Measurements from ENCODE around the gene AMER3.

The AMER3 gene

DNA sequence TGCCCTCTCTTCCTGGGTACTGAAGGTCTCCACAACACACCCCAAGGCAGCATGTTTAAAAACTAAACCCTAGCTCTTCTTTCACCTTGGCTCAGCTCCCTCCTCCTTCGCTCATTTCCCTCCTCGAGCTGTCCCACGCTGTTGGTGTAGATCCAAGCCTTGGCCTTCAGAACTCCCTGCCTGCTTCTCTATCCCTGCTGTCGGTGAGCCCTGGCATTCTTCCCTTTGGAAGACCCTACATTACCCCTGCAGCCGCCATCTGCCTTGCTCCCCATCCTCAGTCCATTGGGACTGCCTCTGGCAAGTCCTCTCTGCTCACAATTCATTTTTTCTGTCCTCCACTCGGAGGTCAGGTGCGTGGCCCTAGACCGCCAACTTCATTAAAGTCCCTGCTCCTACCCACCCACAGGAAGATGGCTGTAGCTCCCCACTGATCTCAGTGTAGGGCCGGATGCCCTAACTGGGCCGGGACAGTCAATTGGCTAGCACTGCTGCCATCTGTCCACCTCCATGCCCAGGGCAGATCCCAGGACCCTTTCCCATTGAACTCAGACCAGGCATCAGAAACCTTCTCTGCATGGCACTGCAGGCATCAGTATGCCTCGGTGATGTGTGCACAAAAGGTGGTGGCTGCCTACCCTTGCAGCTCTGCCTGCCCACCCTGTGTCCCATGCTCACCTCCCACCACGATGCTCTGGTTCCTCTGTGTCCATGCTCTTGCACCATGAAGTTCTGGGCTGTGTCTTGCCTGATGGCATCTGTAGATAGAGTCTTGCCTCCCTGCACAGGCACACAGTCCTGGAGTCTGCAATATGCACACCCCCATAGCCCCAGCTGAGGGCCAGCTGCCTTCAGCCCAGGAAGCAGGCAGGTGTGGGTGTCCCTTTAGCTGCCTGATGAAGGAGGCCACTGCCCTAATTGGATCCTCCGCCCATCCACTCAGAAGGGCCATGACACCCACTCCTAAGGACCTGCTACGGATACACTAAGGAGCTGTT lies 5.7 kb downstream of the AMER3 start:
- Mint-ChIP-seq H3K9me3 (no peaks in the 10 kb centered on the region), H3K4me3 (no peak overlapping the region), H3K27ac (no peak overlapping the region), H3K4me1 (no peaks in the 10 kb centered on the region), H3K36me3 (ENCODE audit: low read depth) (no peaks in the 10 kb centered on the region), H3K27me3 (ENCODE audit: low read depth) (peaks cover 53% of the 10 kb centered on the region)
- TF ChIP-seq, protein P1, sequence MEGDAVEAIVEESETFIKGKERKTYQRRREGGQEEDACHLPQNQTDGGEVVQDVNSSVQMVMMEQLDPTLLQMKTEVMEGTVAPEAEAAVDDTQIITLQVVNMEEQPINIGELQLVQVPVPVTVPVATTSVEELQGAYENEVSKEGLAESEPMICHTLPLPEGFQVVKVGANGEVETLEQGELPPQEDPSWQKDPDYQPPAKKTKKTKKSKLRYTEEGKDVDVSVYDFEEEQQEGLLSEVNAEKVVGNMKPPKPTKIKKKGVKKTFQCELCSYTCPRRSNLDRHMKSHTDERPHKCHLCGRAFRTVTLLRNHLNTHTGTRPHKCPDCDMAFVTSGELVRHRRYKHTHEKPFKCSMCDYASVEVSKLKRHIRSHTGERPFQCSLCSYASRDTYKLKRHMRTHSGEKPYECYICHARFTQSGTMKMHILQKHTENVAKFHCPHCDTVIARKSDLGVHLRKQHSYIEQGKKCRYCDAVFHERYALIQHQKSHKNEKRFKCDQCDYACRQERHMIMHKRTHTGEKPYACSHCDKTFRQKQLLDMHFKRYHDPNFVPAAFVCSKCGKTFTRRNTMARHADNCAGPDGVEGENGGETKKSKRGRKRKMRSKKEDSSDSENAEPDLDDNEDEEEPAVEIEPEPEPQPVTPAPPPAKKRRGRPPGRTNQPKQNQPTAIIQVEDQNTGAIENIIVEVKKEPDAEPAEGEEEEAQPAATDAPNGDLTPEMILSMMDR (IDR thresholded peaks at IDR 0.05; ENCODE audit: unreplicated experiment in 3 of 3): no peak

DNA sequence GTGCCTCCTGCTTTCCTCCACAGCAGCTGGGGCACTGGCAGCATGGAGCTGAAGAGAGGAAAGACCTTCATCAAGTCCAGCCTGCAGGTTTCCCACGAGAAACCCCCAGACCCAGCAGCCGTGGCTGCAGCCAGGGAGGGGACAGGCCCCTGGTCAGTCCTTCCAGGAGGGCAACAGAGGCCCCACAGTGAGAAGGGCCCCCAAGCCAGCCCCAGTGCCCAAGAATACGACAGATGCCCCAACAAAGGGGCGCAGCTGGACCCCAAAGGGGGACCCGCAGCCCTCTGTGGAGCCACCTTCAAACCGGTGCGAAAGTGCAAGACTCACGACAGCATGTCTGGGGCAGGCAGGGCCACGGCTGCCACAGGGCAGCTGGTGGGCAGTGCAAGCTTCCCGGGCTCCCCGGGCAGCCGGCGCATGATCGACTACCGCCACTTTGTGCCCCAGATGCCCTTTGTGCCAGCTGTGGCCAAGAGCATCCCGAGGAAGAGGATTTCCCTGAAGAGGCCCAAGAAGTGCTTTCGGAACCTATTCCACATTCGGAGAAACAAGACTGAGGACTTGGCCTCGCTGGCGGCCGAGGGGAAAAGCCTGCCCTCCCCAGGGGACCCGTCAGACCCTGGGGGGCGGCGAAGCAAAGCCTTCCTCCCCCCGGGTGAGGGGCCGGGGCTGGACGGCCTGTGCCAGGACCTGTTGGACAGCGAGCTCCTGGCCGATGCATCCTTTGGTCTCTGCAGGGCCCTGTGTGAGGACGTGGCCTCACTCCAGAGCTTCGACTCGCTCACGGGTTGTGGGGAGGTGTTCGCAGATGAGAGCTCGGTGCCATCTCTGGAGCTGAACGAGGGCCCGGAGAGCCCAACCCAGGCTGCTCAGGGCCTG lies 6.9 kb downstream of the AMER3 start:
- Mint-ChIP-seq H3K4me1 (no peaks in the 10 kb centered on the region), H3K4me3 (no peak overlapping the region), H3K36me3 (ENCODE audit: low read depth) (no peaks in the 10 kb centered on the region), H3K9me3 (no peaks in the 10 kb centered on the region), H3K27ac (no peak overlapping the region), H3K27me3 (ENCODE audit: low read depth) (peaks cover 53% of the 10 kb centered on the region)
- TF ChIP-seq, protein P1 (IDR thresholded peaks at IDR 0.05; ENCODE audit: unreplicated experiment in 3 of 3): no peak

DNA sequence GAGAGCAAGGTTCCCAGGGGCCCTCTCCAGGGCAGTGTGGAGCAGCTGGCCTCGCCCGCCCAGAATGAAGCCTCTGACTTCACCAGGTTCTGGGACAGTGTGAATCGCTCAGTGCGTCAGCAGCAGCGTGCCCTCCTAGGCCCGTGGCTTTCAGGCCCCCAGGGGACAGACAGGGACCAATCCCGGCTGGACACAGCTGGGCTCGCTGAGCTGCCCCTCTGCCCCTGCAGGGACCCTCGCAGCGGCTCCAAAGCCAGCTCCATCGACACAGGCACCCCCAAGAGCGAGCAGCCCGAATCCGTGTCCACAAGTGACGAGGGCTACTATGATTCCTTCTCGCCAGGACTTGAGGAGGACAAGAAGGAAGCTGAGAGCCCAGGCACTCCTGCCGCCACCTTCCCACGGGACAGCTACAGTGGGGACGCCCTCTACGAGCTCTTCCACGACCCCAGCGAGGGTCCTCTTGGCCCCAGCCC lies 7.6 kb downstream of the AMER3 start:
- Mint-ChIP-seq H3K27me3 (ENCODE audit: low read depth) (peaks cover 47% of the 10 kb centered on the region), H3K4me1 (no peaks in the 10 kb centered on the region), H3K27ac (no peak overlapping the region), H3K4me3 (no peak overlapping the region), H3K36me3 (ENCODE audit: low read depth) (no peaks in the 10 kb centered on the region), H3K9me3 (no peaks in the 10 kb centered on the region)
- TF ChIP-seq, protein P1 (IDR thresholded peaks at IDR 0.05; ENCODE audit: unreplicated experiment in 3 of 3): no peak

DNA sequence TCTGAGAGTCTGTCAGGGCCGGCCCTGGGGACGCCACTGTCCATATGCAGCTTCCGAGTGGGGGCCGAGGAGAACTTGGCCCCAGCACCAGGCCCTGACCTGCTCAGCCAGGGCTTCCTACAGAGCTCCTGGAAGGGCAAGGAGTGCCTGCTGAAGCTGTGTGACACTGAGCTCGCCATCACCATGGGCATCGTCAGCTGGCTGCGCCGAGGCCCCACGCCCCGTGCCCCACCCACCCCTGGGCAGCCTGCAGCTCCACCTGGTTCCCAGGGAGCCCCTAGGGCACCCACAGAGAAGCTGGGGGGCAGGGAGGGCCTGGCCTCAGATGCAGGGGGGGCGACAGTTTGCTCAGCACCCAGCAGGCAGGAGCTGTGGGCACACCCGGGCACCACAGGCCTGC lies 8.1 kb downstream of the AMER3 start:
- Mint-ChIP-seq H3K36me3 (ENCODE audit: low read depth) (no peaks in the 10 kb centered on the region), H3K27ac (no peak overlapping the region), H3K4me3 (no peak overlapping the region), H3K4me1 (no peaks in the 10 kb centered on the region), H3K27me3 (ENCODE audit: low read depth) (peaks cover 43% of the 10 kb centered on the region), H3K9me3 (no peaks in the 10 kb centered on the region)
- TF ChIP-seq, protein P1 (IDR thresholded peaks at IDR 0.05; ENCODE audit: unreplicated experiment in 3 of 3): no peak

DNA sequence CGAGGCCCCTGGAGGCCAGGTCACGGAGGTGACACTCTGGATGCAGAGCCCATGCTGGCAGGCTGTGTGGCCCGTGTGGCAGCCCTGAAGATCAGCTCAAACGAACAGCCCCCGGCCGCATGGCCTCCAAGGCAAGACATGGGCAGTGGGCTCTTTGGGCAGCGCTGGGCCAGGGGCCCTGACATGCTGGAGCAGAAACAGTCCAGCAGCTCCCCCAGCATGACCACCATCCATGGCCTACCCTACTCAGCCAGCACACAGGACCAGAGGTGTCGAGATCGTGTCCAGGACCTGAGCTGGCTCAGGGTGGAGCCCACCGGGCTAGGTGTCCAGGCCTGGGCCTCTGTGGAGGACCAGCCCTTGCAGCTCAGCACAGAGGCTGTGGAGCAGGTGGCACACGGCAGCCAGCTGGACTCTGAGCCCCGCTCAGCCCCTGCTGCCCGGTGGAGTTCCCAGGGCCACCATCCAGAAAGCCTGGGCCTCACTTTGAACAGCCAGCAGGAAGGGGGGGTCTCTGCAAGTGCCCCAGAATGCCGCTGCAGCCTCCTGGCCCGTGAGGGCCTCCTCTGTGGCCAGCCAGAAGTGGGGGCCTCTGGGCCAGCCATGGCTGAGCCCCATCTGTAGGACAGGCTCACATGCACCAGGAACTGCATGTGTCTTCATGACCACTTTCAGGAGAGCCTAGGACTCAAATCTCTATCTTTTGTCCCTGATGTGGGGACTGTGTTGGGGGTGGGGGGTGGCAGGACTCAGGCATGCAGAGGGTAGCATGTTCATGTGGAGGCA lies 8.9 kb downstream of the AMER3 start:
- Mint-ChIP-seq H3K4me1 (no peaks in the 10 kb centered on the region), H3K36me3 (ENCODE audit: low read depth) (no peaks in the 10 kb centered on the region), H3K9me3 (no peaks in the 10 kb centered on the region), H3K27me3 (ENCODE audit: low read depth) (peaks cover 41% of the 10 kb centered on the region), H3K4me3 (no peak overlapping the region), H3K27ac (no peak overlapping the region)
- TF ChIP-seq, protein P1 (IDR thresholded peaks at IDR 0.05; ENCODE audit: unreplicated experiment in 3 of 3): no peak

All from nephron (organoid).